ENCODE data around the gene GMNN. TPM values are rescaled to one million over a fixed set of nuclear protein-coding genes. Genes with fewer than 3 reads are reported as not detected.
A peak's percentile ranks its signal among the peaks of the same experiment; 100 is the strongest.

The GMNN gene
- total RNA-seq, 4 donors from 2014 or later: 9.4 to 25.8 (median 14.5) TPM

DNA sequence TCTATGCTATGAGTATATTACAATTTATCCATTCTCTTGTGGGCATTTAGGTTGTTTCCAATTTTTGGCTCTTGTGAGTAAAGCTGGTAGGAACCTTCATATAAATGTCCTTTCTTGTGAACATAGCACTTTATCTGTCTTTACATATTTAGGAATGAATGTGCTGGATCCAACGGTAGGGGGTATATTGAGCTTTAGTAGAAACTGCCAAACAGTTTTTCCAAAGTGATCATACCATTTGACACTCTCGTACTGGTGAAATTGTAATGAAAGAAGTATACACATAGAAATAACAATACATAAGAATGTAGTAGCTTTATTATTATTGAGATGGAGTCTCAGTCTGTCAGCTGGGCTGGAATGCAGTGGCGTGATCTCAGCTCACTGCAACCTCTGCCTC, 54.9 kb downstream of the GMNN start:
- intact Hi-C loops (cut with DNase I): no loop called here
- no peak for DNase-seq
- WGBS, 2 donors: 92 to 95% methylated on average over 3 of the region's 3 CpGs
- no peaks in the 10 kb centered on the region for H3K36me3 ChIP-seq
- peaks cover 31 to 48% of the 10 kb centered on the region in 2 donors for H3K4me1 ChIP-seq
- TF ChIP-seq POLR2A (IDR thresholded peaks at IDR 0.05): no peak
- TF ChIP-seq, protein P1, sequence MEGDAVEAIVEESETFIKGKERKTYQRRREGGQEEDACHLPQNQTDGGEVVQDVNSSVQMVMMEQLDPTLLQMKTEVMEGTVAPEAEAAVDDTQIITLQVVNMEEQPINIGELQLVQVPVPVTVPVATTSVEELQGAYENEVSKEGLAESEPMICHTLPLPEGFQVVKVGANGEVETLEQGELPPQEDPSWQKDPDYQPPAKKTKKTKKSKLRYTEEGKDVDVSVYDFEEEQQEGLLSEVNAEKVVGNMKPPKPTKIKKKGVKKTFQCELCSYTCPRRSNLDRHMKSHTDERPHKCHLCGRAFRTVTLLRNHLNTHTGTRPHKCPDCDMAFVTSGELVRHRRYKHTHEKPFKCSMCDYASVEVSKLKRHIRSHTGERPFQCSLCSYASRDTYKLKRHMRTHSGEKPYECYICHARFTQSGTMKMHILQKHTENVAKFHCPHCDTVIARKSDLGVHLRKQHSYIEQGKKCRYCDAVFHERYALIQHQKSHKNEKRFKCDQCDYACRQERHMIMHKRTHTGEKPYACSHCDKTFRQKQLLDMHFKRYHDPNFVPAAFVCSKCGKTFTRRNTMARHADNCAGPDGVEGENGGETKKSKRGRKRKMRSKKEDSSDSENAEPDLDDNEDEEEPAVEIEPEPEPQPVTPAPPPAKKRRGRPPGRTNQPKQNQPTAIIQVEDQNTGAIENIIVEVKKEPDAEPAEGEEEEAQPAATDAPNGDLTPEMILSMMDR (IDR thresholded peaks at IDR 0.05): no peak
- H3K27me3 ChIP-seq: no peaks in the 10 kb centered on the region
- H3K27ac ChIP-seq: no peak overlapping the region
- no peak overlapping the region for H3K4me3 ChIP-seq (replicated peaks in 1 of 3)
- no peaks in the 10 kb centered on the region for H3K9me3 ChIP-seq

DNA sequence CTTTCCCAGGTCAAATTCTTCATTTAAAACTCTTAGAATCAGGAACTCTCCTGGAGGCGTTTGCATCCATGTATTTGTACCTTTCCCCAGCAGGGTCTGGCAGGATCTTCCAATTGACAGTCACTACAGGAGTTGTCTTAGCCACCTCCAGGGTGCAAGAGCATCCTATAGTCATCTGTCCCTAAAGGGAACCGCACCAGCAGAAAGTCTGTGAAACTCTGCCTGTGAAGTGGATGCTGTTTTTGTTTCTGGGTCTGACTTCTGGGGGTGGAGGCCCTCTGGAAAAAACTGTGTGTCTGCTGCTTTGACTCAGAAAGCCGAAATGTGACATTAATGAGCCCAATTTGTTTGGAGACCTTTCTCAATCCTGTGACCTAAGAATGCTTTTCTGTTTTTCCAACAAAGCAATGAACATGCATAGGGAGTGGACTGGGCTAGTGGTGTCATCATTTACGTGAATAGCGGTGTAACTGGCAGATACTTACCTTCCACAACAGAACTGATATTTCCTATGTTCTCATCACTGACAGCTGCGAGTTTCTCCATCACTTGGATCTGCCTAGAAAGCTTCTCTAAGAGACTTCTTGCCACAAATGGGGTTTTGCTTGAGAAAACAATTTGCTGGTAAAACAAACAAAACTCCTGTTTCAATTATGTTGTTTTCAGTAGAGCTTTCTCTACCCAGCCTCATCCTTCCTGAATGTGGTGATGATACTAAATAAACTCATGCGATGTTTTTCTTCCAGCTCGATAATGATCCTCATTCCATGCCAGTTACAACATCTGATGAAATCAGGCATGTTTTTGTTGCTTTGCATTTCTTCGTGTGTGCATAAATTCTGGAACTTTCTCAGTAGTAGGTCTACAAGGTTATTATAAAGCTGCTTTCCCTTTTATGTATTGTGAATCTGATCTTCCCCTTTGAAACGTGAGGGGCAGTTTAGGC, 57.3 kb downstream of the GMNN start:
- TF ChIP-seq, protein P1 (IDR thresholded peaks at IDR 0.05): no peak
- TF ChIP-seq POLR2A (IDR thresholded peaks at IDR 0.05): no peak
- peaks cover 51 to 72% of the 10 kb centered on the region in 2 donors for H3K4me1 ChIP-seq
- intact Hi-C loops (cut with DNase I): no loop called here
- H3K27me3 ChIP-seq: no peaks in the 10 kb centered on the region
- H3K27ac ChIP-seq: peak overlapping the region in 2 of 3 donors; percentile 75 to 86
- H3K36me3 ChIP-seq: no peaks in the 10 kb centered on the region
- WGBS, 2 donors: 51 to 59% methylated on average over 10 of the region's 10 CpGs
- no peaks in the 10 kb centered on the region for H3K9me3 ChIP-seq
- H3K4me3 ChIP-seq (replicated peaks in 1 of 3): no peak overlapping the region
- no peak for DNase-seq

- Histone ChIP-seq H3K4me3 (replicated peaks in 1 of 3) (no peak overlapping the region), H3K4me1 (peaks cover 47 to 69% of the 10 kb centered on the region in 2 donors), H3K9me3 (no peaks in the 10 kb centered on the region), H3K27me3 (no peaks in the 10 kb centered on the region), H3K36me3 (no peaks in the 10 kb centered on the region), H3K27ac (peak overlapping the region in 2 of 3 donors; percentile 75 to 86)
- intact Hi-C loops (cut with DNase I): no loop called here
- no peak for DNase-seq
- 92 to 100% methylated on average over 1 of the region's 1 CpG for WGBS, 2 donors
- TF ChIP-seq, protein P1 (IDR thresholded peaks at IDR 0.05): no peak
- no peak for TF ChIP-seq POLR2A (IDR thresholded peaks at IDR 0.05)
Measured at GRCh38 chr6:24832794-24833193, 58.1 kb downstream of the GMNN start.

GRCh38 chr6:24833711-24834386, 59.1 kb downstream of the GMNN start:
- no peak for DNase-seq
- Histone ChIP-seq H3K36me3 (no peaks in the 10 kb centered on the region), H3K27ac (peak overlapping the region; percentile 75 to 86 (median 77)), H3K27me3 (no peaks in the 10 kb centered on the region), H3K9me3 (no peaks in the 10 kb centered on the region), H3K4me3 (replicated peaks in 1 of 3) (no peak overlapping the region), H3K4me1 (peaks cover 42 to 63% of the 10 kb centered on the region in 2 donors)
- 76 to 89% methylated on average over 4 of the region's 4 CpGs for WGBS, 2 donors
- TF ChIP-seq, protein P1 (IDR thresholded peaks at IDR 0.05): no peak
- no peak for TF ChIP-seq POLR2A (IDR thresholded peaks at IDR 0.05)
- intact Hi-C loops (cut with DNase I): no loop called here

Other genes starting within 250 kb of the GMNN start
- gene KIAA0319, start 128.7 kb upstream of the GMNN start, total RNA-seq: under 1 TPM in 2 of 4 donors, not detected in 2; under 0.01 to 0.11 TPM
- gene TDP2, start 108.0 kb upstream of the GMNN start, total RNA-seq: 10 to 100 TPM; 16.8 to 45.6 (median 28.1) TPM
- 10 to 100 TPM in 2 of 4 donors, 1 to 10 TPM in 2; 5.5 to 13.3 (median 8.6) TPM for gene ACOT13, start 107.9 kb upstream of the GMNN start, total RNA-seq
- gene C6orf62, start 55.8 kb upstream of the GMNN start, total RNA-seq: 100 to 1,000 TPM in 1 of 4 donors, 10 to 100 TPM in 3; 58.4 to 108 (median 87.3) TPM
- not detected for gene ARMH2, start 24.0 kb downstream of the GMNN start, total RNA-seq
- gene RIPOR2, start 161.0 kb downstream of the GMNN start, total RNA-seq: 10 to 100 TPM in 1 of 4 donors, 1 to 10 TPM in 3; 3.1 to 13.0 (median 8.4) TPM

Data from thyroid gland (tissue), 4 donors.